Liver (tissue), 3 donors: Measurements from ENCODE around the gene MTCH1.

Experiments used
- EGR1 ChIP-seq, 2 donors: IDR thresholded peaks; 2 replicates each; pipeline ENCODE4 v1.6.1; 2016 to 2018; ENCODE audit warnings: antibody characterized with exemption in 2 of 2, low read depth in 2 of 2
- FOXA2 ChIP-seq: IDR thresholded peaks from 2 replicates; pipeline ENCODE4 v1.6.1; 2016; ENCODE audit warnings: antibody characterized with exemption
- GABPA ChIP-seq, 2 donors: IDR thresholded peaks in 1 of 2; conservative IDR thresholded peaks in 1 of 2; 2 replicates each; pipeline ENCODE4 v1.6.1; 2016; ENCODE audit warnings: antibody characterized with exemption in 2 of 2, mild to moderate bottlenecking in 1 of 2, moderate library complexity in 1 of 2
- JUND ChIP-seq, 2 donors: IDR thresholded peaks; 2 replicates each; pipeline ENCODE4 v1.6.1; 2016; ENCODE audit warnings: antibody characterized with exemption in 2 of 2
- MAX ChIP-seq: IDR thresholded peaks from 2 replicates; pipeline ENCODE4 v1.6.1; 2016; ENCODE audit warnings: antibody characterized with exemption
- RAD21 ChIP-seq, 2 donors: IDR thresholded peaks; 2 replicates each; pipeline ENCODE4 v1.6.1; 2016; ENCODE audit warnings: antibody characterized with exemption in 2 of 2, mild to moderate bottlenecking in 2 of 2
- REST ChIP-seq: IDR thresholded peaks from 2 replicates; pipeline ENCODE4 v1.6.1; 2016; ENCODE audit warnings: antibody characterized with exemption, mild to moderate bottlenecking
- RXRA ChIP-seq, 2 donors: IDR thresholded peaks; 2 replicates each; pipeline ENCODE4 v1.6.1; 2017 to 2018; ENCODE audit warnings: antibody characterized with exemption in 2 of 2, mild to moderate bottlenecking in 1 of 2
- TAF1 ChIP-seq: conservative IDR thresholded peaks from 2 replicates; pipeline ENCODE4 v1.6.1; 2016; ENCODE audit warnings: antibody characterized with exemption, mild to moderate bottlenecking
- YY1 ChIP-seq: IDR thresholded peaks from 2 replicates; pipeline ENCODE4 v1.6.1; 2016; ENCODE audit warnings: antibody characterized with exemption, mild to moderate bottlenecking
- ZBTB33 ChIP-seq: IDR thresholded peaks from 2 replicates; pipeline ENCODE4 v1.6.1; 2016; ENCODE audit warnings: antibody characterized with exemption
- TF ChIP-seq, protein P1 (sequence below): fragments of 150-350 bp; IDR thresholded peaks from 2 replicates; pipeline ENCODE4 v1.5.1; 2017; ENCODE audit warnings: improper control_type of control experiment, low read depth, low read length; ENCODE audit not compliant: missing input control
- TF ChIP-seq, protein P2 (sequence below): IDR thresholded peaks from 2 replicates; pipeline ENCODE4 v1.6.1; 2016; ENCODE audit warnings: antibody characterized with exemption
- donor health status: healthy.
- donor health status: healthy.

DNA sequence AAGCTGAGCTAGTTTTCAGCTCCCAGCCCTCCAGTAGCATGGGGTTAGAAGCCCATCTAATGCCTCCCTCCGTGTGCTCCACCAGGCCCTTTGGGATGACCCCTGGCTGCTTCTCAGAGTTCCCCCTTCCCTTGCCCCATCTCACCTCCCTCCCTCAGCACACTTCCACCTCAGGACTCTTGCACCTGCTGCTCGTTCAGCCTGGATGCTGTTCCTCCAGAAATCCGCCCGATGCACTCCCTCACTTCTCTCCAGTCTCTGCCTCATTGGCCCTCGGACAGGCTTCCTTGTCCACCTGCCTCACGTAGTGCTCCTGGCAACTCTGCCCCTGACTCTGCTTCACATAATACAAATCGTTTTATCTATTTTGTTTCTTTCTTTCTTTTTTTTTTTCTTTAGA, 46.2 kb upstream of the MTCH1 start:
- TF ChIP-seq TAF1 (no peak), EGR1 (IDR thresholded peaks at IDR 0.05; ENCODE audit: low read depth in 2 of 2) (no peak), MAX (no peak), RAD21 (IDR thresholded peaks at IDR 0.05) (no peak), YY1 (no peak), FOXA2 (no peak), JUND (IDR thresholded peaks at IDR 0.05) (no peak), REST (no peak), RXRA (IDR thresholded peaks at IDR 0.05) (no peak), ZBTB33 (no peak), GABPA (IDR thresholded peaks at IDR 0.05 in 1 of 2, conservative IDR thresholded peaks at IDR 0.05 in 1 of 2) (no peak)
- TF ChIP-seq, protein P1, sequence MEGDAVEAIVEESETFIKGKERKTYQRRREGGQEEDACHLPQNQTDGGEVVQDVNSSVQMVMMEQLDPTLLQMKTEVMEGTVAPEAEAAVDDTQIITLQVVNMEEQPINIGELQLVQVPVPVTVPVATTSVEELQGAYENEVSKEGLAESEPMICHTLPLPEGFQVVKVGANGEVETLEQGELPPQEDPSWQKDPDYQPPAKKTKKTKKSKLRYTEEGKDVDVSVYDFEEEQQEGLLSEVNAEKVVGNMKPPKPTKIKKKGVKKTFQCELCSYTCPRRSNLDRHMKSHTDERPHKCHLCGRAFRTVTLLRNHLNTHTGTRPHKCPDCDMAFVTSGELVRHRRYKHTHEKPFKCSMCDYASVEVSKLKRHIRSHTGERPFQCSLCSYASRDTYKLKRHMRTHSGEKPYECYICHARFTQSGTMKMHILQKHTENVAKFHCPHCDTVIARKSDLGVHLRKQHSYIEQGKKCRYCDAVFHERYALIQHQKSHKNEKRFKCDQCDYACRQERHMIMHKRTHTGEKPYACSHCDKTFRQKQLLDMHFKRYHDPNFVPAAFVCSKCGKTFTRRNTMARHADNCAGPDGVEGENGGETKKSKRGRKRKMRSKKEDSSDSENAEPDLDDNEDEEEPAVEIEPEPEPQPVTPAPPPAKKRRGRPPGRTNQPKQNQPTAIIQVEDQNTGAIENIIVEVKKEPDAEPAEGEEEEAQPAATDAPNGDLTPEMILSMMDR = no peak
- TF ChIP-seq, protein P2, sequence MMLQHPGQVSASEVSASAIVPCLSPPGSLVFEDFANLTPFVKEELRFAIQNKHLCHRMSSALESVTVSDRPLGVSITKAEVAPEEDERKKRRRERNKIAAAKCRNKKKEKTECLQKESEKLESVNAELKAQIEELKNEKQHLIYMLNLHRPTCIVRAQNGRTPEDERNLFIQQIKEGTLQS = no peak
